ENCODE measurements around the gene CHEK2.

Gene CHEK2

DNA sequence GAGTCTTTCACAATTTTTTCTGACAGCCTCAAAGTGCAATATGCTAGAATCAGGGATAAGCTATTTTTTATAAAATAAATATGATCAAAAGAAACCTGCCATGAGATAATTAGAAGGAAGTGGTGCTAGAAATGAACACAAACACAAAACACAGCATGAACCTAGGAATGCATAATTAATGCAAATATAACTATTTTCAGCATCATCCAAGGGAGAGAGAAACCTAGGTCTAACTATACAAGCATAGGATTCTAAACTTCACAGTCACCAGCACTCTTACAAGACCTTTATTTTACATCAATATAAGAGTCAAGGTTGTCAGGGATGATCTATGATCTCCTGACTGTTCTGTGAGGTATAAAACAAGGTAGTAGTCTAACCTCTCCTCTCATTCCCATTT is 91.2 kb downstream of the CHEK2 start:
- Histone ChIP-seq H3K9ac (no peak overlapping the region), H2AFZ (ENCODE audit: low read depth) (no peak overlapping the region), H3K4me3 (IDR thresholded peaks at IDR 0.05; ENCODE audit: insufficient read depth, low read depth, low read length) (no peak overlapping the region), H3K27me3 (ENCODE audit: insufficient read depth, low read depth) (no peaks in the 10 kb centered on the region), H3K27ac (no peak overlapping the region), H3K79me2 (ENCODE audit: insufficient read depth, low read depth) (no peaks in the 10 kb centered on the region), H3K4me2 (no peak overlapping the region), H4K20me1 (ENCODE audit: insufficient read depth) (no peaks in the 10 kb centered on the region), H3K4me1 (ENCODE audit: low read depth, poor library complexity, severe bottlenecking) (no peaks in the 10 kb centered on the region), H3K36me3 (ENCODE audit: insufficient read depth) (no peaks in the 10 kb centered on the region)
- TF ChIP-seq, protein P1, sequence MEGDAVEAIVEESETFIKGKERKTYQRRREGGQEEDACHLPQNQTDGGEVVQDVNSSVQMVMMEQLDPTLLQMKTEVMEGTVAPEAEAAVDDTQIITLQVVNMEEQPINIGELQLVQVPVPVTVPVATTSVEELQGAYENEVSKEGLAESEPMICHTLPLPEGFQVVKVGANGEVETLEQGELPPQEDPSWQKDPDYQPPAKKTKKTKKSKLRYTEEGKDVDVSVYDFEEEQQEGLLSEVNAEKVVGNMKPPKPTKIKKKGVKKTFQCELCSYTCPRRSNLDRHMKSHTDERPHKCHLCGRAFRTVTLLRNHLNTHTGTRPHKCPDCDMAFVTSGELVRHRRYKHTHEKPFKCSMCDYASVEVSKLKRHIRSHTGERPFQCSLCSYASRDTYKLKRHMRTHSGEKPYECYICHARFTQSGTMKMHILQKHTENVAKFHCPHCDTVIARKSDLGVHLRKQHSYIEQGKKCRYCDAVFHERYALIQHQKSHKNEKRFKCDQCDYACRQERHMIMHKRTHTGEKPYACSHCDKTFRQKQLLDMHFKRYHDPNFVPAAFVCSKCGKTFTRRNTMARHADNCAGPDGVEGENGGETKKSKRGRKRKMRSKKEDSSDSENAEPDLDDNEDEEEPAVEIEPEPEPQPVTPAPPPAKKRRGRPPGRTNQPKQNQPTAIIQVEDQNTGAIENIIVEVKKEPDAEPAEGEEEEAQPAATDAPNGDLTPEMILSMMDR (conservative IDR thresholded peaks at IDR 0.05; ENCODE audit: low read depth, low read length), result no peak

DNA sequence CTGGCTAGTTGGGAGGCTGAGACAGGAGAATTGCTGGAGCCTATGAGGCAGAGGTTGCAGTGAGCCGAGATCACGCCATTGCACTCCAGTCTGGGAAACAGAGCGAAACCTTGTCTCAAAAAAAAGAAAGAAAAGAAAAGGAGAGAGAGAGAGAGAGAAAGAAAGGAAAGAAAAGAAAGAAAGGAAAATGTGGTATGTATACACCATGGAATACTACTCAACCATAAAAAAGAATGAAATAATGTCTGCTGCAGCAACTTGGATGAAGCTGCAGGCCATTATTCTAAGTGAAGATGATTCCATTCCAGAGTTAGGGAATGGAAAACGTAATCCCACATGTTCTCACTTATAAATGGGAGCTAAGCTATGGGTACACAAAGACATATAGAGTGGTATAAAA is 92.8 kb downstream of the CHEK2 start:
- Histone ChIP-seq H3K4me1 (ENCODE audit: low read depth, poor library complexity, severe bottlenecking) (no peaks in the 10 kb centered on the region), H3K4me2 (no peak overlapping the region), H3K4me3 (IDR thresholded peaks at IDR 0.05; ENCODE audit: insufficient read depth, low read depth, low read length) (no peak overlapping the region), H2AFZ (ENCODE audit: low read depth) (no peak overlapping the region), H3K9ac (no peak overlapping the region), H3K36me3 (ENCODE audit: insufficient read depth) (no peaks in the 10 kb centered on the region), H3K79me2 (ENCODE audit: insufficient read depth, low read depth) (no peaks in the 10 kb centered on the region), H3K27ac (no peak overlapping the region), H3K27me3 (ENCODE audit: insufficient read depth, low read depth) (no peaks in the 10 kb centered on the region), H4K20me1 (ENCODE audit: insufficient read depth) (no peaks in the 10 kb centered on the region)
- TF ChIP-seq, protein P1 (conservative IDR thresholded peaks at IDR 0.05; ENCODE audit: low read depth, low read length), result no peak

DNA sequence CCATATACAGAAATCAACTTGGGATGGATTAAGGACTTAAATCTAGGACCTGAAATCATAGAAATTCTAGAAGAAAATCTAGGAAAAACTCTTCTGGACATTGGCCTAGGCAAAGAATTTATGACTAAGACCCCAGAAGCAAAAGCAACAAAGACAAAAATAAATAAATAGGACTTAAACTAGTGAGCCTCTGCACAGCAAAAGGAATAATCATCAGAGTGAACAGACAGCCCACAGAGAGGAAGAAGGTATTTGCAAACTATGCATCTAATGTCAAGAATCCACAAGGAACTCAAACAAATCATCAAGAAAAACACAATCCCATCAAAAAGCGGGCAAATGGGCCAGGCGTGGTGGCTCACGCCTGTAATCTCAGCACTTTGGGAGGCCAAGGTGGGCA is 94.4 kb downstream of the CHEK2 start:
- no peaks in the 10 kb centered on the region for H3K27me3 ChIP-seq (ENCODE audit: insufficient read depth, low read depth)
- H3K4me3 ChIP-seq (IDR thresholded peaks at IDR 0.05; ENCODE audit: insufficient read depth, low read depth, low read length), result no peak overlapping the region
- no peaks in the 10 kb centered on the region for H4K20me1 ChIP-seq (ENCODE audit: insufficient read depth)
- H3K27ac ChIP-seq, result no peak overlapping the region
- TF ChIP-seq, protein P1 (conservative IDR thresholded peaks at IDR 0.05; ENCODE audit: low read depth, low read length), result no peak
- H3K79me2 ChIP-seq (ENCODE audit: insufficient read depth, low read depth), result no peaks in the 10 kb centered on the region
- H2AFZ ChIP-seq (ENCODE audit: low read depth), result no peak overlapping the region
- H3K4me1 ChIP-seq (ENCODE audit: low read depth, poor library complexity, severe bottlenecking), result no peaks in the 10 kb centered on the region
- no peak overlapping the region for H3K9ac ChIP-seq
- no peak overlapping the region for H3K4me2 ChIP-seq
- H3K36me3 ChIP-seq (ENCODE audit: insufficient read depth), result no peaks in the 10 kb centered on the region

DNA sequence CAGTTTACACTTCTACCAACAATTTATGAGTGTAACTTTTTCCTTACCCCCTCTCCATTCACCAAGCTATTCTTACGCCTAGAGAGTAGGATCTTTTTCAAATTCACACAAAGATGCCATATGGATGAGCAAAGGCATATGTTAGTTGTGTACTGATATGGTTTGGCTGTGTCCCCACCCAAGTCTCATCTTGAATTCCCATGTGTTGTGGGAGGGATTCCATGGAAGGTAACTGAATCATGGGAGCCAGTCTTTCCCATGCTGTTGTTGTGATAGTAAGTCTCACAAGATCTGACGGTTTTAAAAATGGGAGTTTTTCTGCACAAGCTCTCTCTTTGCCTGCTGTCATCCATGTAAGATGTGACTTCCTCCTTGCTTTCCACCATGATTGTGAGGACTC is 102.3 kb downstream of the CHEK2 start:
- Histone ChIP-seq H3K27ac (no peak overlapping the region), H3K79me2 (ENCODE audit: insufficient read depth, low read depth) (no peaks in the 10 kb centered on the region), H3K36me3 (ENCODE audit: insufficient read depth) (no peaks in the 10 kb centered on the region), H4K20me1 (ENCODE audit: insufficient read depth) (no peaks in the 10 kb centered on the region), H3K9ac (no peak overlapping the region), H3K4me2 (no peak overlapping the region), H3K4me3 (IDR thresholded peaks at IDR 0.05; ENCODE audit: insufficient read depth, low read depth, low read length) (no peak overlapping the region), H2AFZ (ENCODE audit: low read depth) (no peak overlapping the region), H3K27me3 (ENCODE audit: insufficient read depth, low read depth) (no peaks in the 10 kb centered on the region), H3K4me1 (ENCODE audit: low read depth, poor library complexity, severe bottlenecking) (no peaks in the 10 kb centered on the region)
- TF ChIP-seq, protein P1 (conservative IDR thresholded peaks at IDR 0.05; ENCODE audit: low read depth, low read length), result no peak

Measured in KMS-11 (cell line).